SK-N-SH (cell line): ENCODE results near the gene LBHD1. TPM values are rescaled to one million over a fixed set of nuclear protein-coding genes. Genes with fewer than 3 reads are reported as not detected.

Experiments
- CTCF ChIA-PET: fragments of 300-600, 350-600 bp; formaldehyde crosslinking; extraction: SDS; loops from one replicate; lab custom pipeline; 2021; lab: Yijun Ruan, JAX
- POLR2A ChIA-PET: fragments of 350-600 bp; sonication (Branson Sonifier 250); formaldehyde crosslinking; extraction: SDS; loops from one replicate; lab custom pipeline; 2020; ENCODE audit warnings: antibody characterized with exemption, inconsistent platforms; lab: Yijun Ruan, JAX
- DNase-seq: peaks from one replicate; pipeline ENCODE4 v3.0.0; 2012
- H2AFZ ChIP-seq: fragments of 200-600 bp; sonication (generic); 2 replicates; pipeline ENCODE4 v1.8.1; 2016; ENCODE audit warnings: antibody characterized with exemption, mild to moderate bottlenecking, low read depth
- H3F3A ChIP-seq: fragments of 200-600 bp; sonication (generic); replicated peaks from 2 replicates; pipeline ENCODE3; 2016; ENCODE audit warnings: antibody characterized with exemption, mild to moderate bottlenecking; ENCODE audit not compliant: insufficient read depth
- H3K27ac ChIP-seq, 2 experiments: fragments of 200-500 bp in 1 of 2; fragments of 200-600 bp in 1 of 2; sonication (Bioruptor generic) in 1 of 2; sonication (generic), shearing (Covaris generic) in 1 of 2; 2 replicates each; pipeline versions ENCODE4 v1.5.1 to v1.6.1; 2014 to 2016; ENCODE audit warnings: low read depth in 2 of 2, inconsistent platforms in 1 of 2, low read length in 1 of 2, mild to moderate bottlenecking in 1 of 2, mixed read lengths in 1 of 2
- H3K27me3 ChIP-seq: fragments of 200-600 bp; sonication (generic), shearing (Covaris generic); 2 replicates; pipeline ENCODE4 v1.6.1; 2016; ENCODE audit warnings: mixed run types; ENCODE audit not compliant: insufficient read depth
- H3K36me3 ChIP-seq, 2 experiments: fragments of 200-500 bp in 1 of 2; fragments of 200-600 bp in 1 of 2; sonication (Bioruptor generic) in 1 of 2; sonication (generic) in 1 of 2; replicated peaks in 1 of 2; 2 replicates each; pipeline versions ENCODE3 to v1.5.1; 2014 to 2016; ENCODE audit warnings: low read length in 1 of 2, mild to moderate bottlenecking in 1 of 2; ENCODE audit not compliant: insufficient read depth in 2 of 2, control insufficient read depth in 1 of 2
- H3K4me1 ChIP-seq, 2 experiments: fragments of 200-500 bp in 1 of 2; fragments of 200-600 bp in 1 of 2; sonication (Bioruptor generic) in 1 of 2; sonication (generic), shearing (Covaris generic) in 1 of 2; 2 replicates each; pipeline versions ENCODE4 v1.5.1 to v1.6.1; 2014 to 2016; ENCODE audit warnings: low read depth in 1 of 2, low read length in 1 of 2, mixed run types in 1 of 2; ENCODE audit not compliant: insufficient read depth in 2 of 2, control insufficient read depth in 1 of 2
- H3K4me2 ChIP-seq: fragments of 200-600 bp; sonication (generic), shearing (Covaris generic); 2 replicates; pipeline ENCODE4 v1.6.1; 2017; ENCODE audit warnings: mixed run types
- H3K4me3 ChIP-seq, 2 experiments: fragments of 200-500 bp in 1 of 2; fragments of 200-600 bp in 1 of 2; sonication (Bioruptor generic) in 1 of 2; sonication (generic), shearing (Covaris generic) in 1 of 2; 2 replicates each; pipeline versions ENCODE4 v1.5.1 to v1.8.1; 2014 to 2016; ENCODE audit warnings: low read depth in 2 of 2, inconsistent platforms in 1 of 2, low read length in 1 of 2, mild to moderate bottlenecking in 1 of 2, mixed read lengths in 1 of 2, moderate library complexity in 1 of 2
- H3K79me2 ChIP-seq: fragments of 200-600 bp; sonication (generic); 2 replicates; pipeline ENCODE4 v1.8.1; 2017; ENCODE audit warnings: mild to moderate bottlenecking; ENCODE audit not compliant: insufficient read depth
- H3K9ac ChIP-seq: fragments of 200-600 bp; sonication (generic); 2 replicates; pipeline ENCODE4 v1.6.1; 2017; ENCODE audit warnings: mixed run types
- H3K9me2 ChIP-seq: fragments of 200-600 bp; sonication (generic); 2 replicates; pipeline ENCODE4 v1.6.1; 2017; ENCODE audit warnings: mixed run types
- H3K9me3 ChIP-seq: fragments of 200-600 bp; sonication (generic); 2 replicates; pipeline ENCODE4 v1.6.1; 2017; ENCODE audit warnings: mixed run types, mild to moderate bottlenecking, moderate library complexity
- H4K20me1 ChIP-seq: fragments of 200-600 bp; sonication (generic); 2 replicates; pipeline ENCODE4 v1.6.1; 2017; ENCODE audit warnings: mild to moderate bottlenecking, mixed run types; ENCODE audit not compliant: insufficient read depth
- ELF1 ChIP-seq: IDR thresholded peaks from 2 replicates; pipeline ENCODE4 v1.4.0; 2012
- EP300 ChIP-seq, 2 experiments: IDR thresholded peaks; 2 replicates each; pipeline versions ENCODE4 v1.4.0 to v1.6.1; 2012; ENCODE audit warnings: borderline replicate concordance in 1 of 2, low read depth in 1 of 2, low read length in 1 of 2
- EZH2phosphoT487 ChIP-seq: fragments of 200-600 bp; sonication (generic); IDR thresholded peaks from 2 replicates; pipeline ENCODE4 v1.6.1; 2017; ENCODE audit warnings: low read depth, mixed run types, mild to moderate bottlenecking, antibody characterized with exemption, moderate library complexity, borderline replicate concordance
- FOXJ3 ChIP-seq: sonication (generic); formaldehyde crosslinking; IDR thresholded peaks from 2 replicates; pipeline ENCODE4 v1.5.1; 2020; ENCODE audit warnings: mild to moderate bottlenecking, missing genetic modification reagents
- FOXM1 ChIP-seq: IDR thresholded peaks from 2 replicates; pipeline ENCODE4 v1.4.0; 2012; ENCODE audit warnings: low read depth, mild to moderate bottlenecking
- GABPA ChIP-seq: IDR thresholded peaks from 2 replicates; pipeline ENCODE4 v1.4.0; 2012; ENCODE audit warnings: low read depth, mild to moderate bottlenecking
- IRF3 ChIP-seq: fragments of 150-350 bp; IDR thresholded peaks from 2 replicates; pipeline ENCODE4 v1.6.1; 2016; ENCODE audit warnings: mild to moderate bottlenecking, low read depth, low read length
- JUND ChIP-seq: IDR thresholded peaks from 2 replicates; pipeline ENCODE4 v1.4.0; 2012
- MXI1 ChIP-seq: IDR thresholded peaks from 2 replicates; pipeline ENCODE4 v1.6.1; 2012; ENCODE audit warnings: mild to moderate bottlenecking, low read depth, low read length, improper control_type of control experiment
- NFIC ChIP-seq: IDR thresholded peaks from 2 replicates; pipeline ENCODE4 v1.4.0; 2012; ENCODE audit warnings: borderline replicate concordance
- POLR2AphosphoS5 ChIP-seq: IDR thresholded peaks from 2 replicates; pipeline ENCODE4 v1.6.1; 2012; ENCODE audit warnings: low read depth, low read length
- RAD21 ChIP-seq: IDR thresholded peaks from 2 replicates; pipeline ENCODE4 v1.6.1; 2012; ENCODE audit warnings: mild to moderate bottlenecking, low read length
- SIN3A ChIP-seq: IDR thresholded peaks from 2 replicates; pipeline ENCODE4 v1.6.1; 2012; ENCODE audit warnings: low read depth, mild to moderate bottlenecking, low read length, moderate library complexity, borderline replicate concordance
- SMC3 ChIP-seq: IDR thresholded peaks from 2 replicates; pipeline ENCODE4 v1.6.1; 2012; ENCODE audit warnings: low read depth, low read length, improper control_type of control experiment
- TAF1 ChIP-seq: IDR thresholded peaks from 2 replicates; pipeline ENCODE4 v1.6.1; 2012; ENCODE audit warnings: low read depth, mild to moderate bottlenecking, low read length, moderate library complexity, borderline replicate concordance
- TCF12 ChIP-seq: IDR thresholded peaks from 2 replicates; pipeline ENCODE4 v1.4.0; 2012
- TEAD4 ChIP-seq: IDR thresholded peaks from 2 replicates; pipeline ENCODE4 v1.4.0; 2012; ENCODE audit warnings: mild to moderate bottlenecking, borderline replicate concordance; ENCODE audit not compliant: insufficient read depth
- USF1 ChIP-seq: IDR thresholded peaks from 2 replicates; pipeline ENCODE4 v1.4.0; 2012; ENCODE audit warnings: low read depth, borderline replicate concordance
- YY1 ChIP-seq: IDR thresholded peaks from 2 replicates; pipeline ENCODE4 v1.4.0; 2012; ENCODE audit warnings: low read depth, mild to moderate bottlenecking
- ZBTB33 ChIP-seq: IDR thresholded peaks from 2 replicates; pipeline ENCODE4 v1.4.0; 2012; ENCODE audit warnings: low read depth, borderline replicate concordance
- WGBS: methylation state at CpG from one replicate; pipeline ENCODE4 v1.1.6; 2017; ENCODE audit warnings: low lambda C conversion rate; 5-methylcytosine and 5-hydroxymethylcytosine counted together
- polyA plus RNA-seq, 3 experiments: library from polyadenylated mRNA; depleted of rRNA; stranded (reverse); fragments of >200 nt; gene quantifications; 2 replicates each; pipeline ENCODE4 v1.2.3, GENCODE V29; 2012
- TF ChIP-seq, protein P1 (sequence below): IDR thresholded peaks from 2 replicates; pipeline ENCODE4; 2012

LBHD1 gene
- polyA plus RNA-seq, 1 of the 3 experiments (the other 2 are of a cell fraction) = 9.7 TPM

- ChIA-PET POLR2A (interaction anchor here (1.5 kb wide), 1 partner anchor 37 kb away, joined by 6 read pairs; the partner anchor contains the start of genes C11orf98 and CSKMT), CTCF (interaction anchor here (0.5 to 1.6 kb wide), 3 partner anchors 21 to 141 kb away, joined by 3 to 4 read pairs (median 4); no protein-coding TSS in a partner anchor)
- peaks cover 12% of the 10 kb centered on the region; the same call in 1 of the 2 replicates for H3K79me2 ChIP-seq
- H3K9ac ChIP-seq = no peak overlapping the region
- H2AFZ ChIP-seq = no peak overlapping the region
- no peaks in the 10 kb centered on the region for H3K9me3 ChIP-seq
- H3K36me3 ChIP-seq = peaks cover 9 to 17% of the 10 kb centered on the region in 2 experiments
- no peaks in the 10 kb centered on the region for H3K9me2 ChIP-seq
- H3K27ac ChIP-seq = no peak overlapping the region
- no peaks in the 10 kb centered on the region for H3K27me3 ChIP-seq
- H3K4me2 ChIP-seq = no peak overlapping the region
- no peak overlapping the region for H3K4me3 ChIP-seq
- TF ChIP-seq ELF1 (no peak), TCF12 (no peak), YY1 (no peak), POLR2AphosphoS5 (no peak), JUND (no peak), RAD21 (no peak), FOXJ3 (CRISPR knock-in tag) (no peak), NFIC (no peak), EP300 (IDR thresholded peaks at IDR 0.05; ENCODE audit: borderline replicate concordance in 1 of 2, low read depth in 1 of 2, low read length in 1 of 2) (no peak), IRF3 (no peak), GABPA (no peak), EZH2phosphoT487 (no peak)
- TF ChIP-seq, protein P1, sequence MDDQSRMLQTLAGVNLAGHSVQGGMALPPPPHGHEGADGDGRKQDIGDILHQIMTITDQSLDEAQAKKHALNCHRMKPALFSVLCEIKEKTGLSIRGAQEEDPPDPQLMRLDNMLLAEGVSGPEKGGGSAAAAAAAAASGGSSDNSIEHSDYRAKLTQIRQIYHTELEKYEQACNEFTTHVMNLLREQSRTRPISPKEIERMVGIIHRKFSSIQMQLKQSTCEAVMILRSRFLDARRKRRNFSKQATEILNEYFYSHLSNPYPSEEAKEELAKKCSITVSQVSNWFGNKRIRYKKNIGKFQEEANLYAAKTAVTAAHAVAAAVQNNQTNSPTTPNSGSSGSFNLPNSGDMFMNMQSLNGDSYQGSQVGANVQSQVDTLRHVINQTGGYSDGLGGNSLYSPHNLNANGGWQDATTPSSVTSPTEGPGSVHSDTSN = no peak
- peaks cover 13% of the 10 kb centered on the region for H3F3A ChIP-seq
- 94% methylated on average over 11 of the region's 11 CpGs for WGBS
- H4K20me1 ChIP-seq = no peaks in the 10 kb centered on the region
- H3K4me1 ChIP-seq = peaks cover 7 to 18% of the 10 kb centered on the region in 2 experiments; a peak in 2 of 4 replicates
- no peak for DNase-seq
Observed at GRCh38 chr11:62702246-62702645, 30.2 kb upstream of the LBHD1 start.

DNA sequence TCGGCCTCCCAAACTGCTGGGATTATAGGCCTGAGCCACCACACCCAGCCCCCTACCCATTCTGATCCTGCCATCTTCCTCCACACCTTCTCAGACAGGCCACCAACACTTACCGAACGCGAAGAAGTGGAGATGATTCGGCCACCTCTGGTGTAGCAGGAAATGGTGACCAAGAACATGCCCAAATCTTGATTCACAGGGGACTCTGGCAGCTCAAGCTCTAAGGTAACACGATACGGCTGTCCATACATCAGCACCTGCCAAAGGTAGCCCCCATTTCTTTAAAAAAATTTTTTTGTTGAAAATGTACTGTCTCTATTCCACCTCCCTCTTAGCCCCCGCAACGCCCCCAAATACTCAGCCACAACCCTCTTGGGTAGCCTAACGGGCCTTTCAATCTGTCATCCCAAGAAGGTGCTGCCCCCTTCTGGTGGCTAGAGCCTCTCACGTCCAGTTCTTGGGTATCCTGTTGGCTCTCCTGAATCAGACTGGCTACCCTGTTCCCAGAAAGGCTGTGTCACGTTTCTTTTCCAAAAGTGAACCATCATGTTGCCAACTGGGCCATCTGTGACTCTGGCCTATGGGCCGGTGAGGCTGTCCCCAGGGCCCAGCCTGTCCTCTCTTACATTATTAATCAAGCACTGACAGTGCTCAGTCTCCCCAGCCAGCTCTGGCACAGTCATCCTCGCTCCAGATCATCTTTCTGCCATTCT is 22.5 kb upstream of the LBHD1 start:
- WGBS = 62% methylated on average over 14 of the region's 14 CpGs
- H3K27me3 ChIP-seq = no peaks in the 10 kb centered on the region
- DNase-seq = peak; percentile 81
- H3K4me3 ChIP-seq = peak overlapping the region in 1 of 2 experiments; percentile 31; a peak in 1 of 4 replicates
- H2AFZ ChIP-seq = no peak overlapping the region
- H3K4me2 ChIP-seq = no peak overlapping the region
- H3K36me3 ChIP-seq = peaks cover 19 to 30% of the 10 kb centered on the region in 2 experiments
- POLR2A ChIA-PET = interaction anchor here (1.0 to 1.2 kb wide), 5 partner anchors 10 to 30 kb away, joined by 3 to 4 read pairs (median 3); partner anchors contain the start of genes C11orf98, CSKMT, LBHD1 and UQCC3
- no peaks in the 10 kb centered on the region for H3K9me3 ChIP-seq
- H3K4me1 ChIP-seq = peaks cover 3 to 4% of the 10 kb centered on the region in 2 experiments; a peak in 3 of 4 replicates
- peaks cover 11% of the 10 kb centered on the region for H3F3A ChIP-seq
- no peaks in the 10 kb centered on the region for H4K20me1 ChIP-seq
- H3K27ac ChIP-seq = peak overlapping the region; percentile 23 to 27; a peak in 2 of 4 replicates
- H3K9me2 ChIP-seq = no peaks in the 10 kb centered on the region
- no peak overlapping the region for H3K9ac ChIP-seq
- H3K79me2 ChIP-seq = no peaks in the 10 kb centered on the region
- CTCF ChIA-PET = interaction anchor here (0.6 to 4.6 kb wide), 27 partner anchors 10 to 299 kb away, joined by 3 to 48 read pairs (median 4); partner anchors contain the start of genes B3GAT3, BSCL2, GNG3 and HNRNPUL2
- TF ChIP-seq ZBTB33 (no peak), FOXM1 (no peak), TAF1 (no peak), POLR2AphosphoS5 (no peak), SMC3 (peak; percentile 64), USF1 (no peak), MXI1 (0 out of 2 replicates have a peak, but pooled peaks have one; percentile 35), YY1 (no peak), TEAD4 (no peak), RAD21 (peak; percentile 68), SIN3A (0 out of 2 replicates have a peak, but pooled peaks have one; percentile 36)
